ENCODE data around the gene DNMT3B. TPM values are rescaled to one million over a fixed set of nuclear protein-coding genes. Genes with fewer than 3 reads are reported as not detected.

DNMT3B gene
- total RNA-seq, 1 experiment from 2014 or later = 3.5 TPM

DNA sequence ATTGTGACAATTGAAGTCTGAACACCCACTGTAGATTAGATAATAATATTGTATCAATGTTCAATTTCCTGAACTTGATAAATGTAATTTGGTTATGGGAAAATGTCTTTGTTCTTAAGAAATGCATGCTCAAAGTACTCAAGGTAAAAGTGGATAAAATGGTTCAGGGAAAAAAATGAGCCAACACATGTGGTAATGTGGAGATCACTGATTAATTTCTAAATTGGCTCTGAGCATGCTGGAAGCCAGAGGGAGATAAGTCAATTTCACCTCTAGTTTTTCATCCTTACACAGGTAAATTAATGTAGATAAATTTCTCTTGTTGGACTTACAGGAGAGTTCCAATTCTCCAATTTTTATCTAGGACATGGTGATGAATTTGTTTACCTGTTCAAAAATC is 10.9 kb upstream of the DNMT3B start:
- no peaks in the 10 kb centered on the region for H3K27me3 ChIP-seq (ENCODE audit: control insufficient read depth, insufficient read depth, low read length)
- CTCF ChIA-PET = no interaction called here
- BruUV-seq (replicated peaks) = no TSS peak
- H3K36me3 ChIP-seq (ENCODE audit: control insufficient read depth, insufficient read depth, low read length) = no peaks in the 10 kb centered on the region
- H3K9me3 ChIP-seq (ENCODE audit: control insufficient read depth, insufficient read depth, low read depth, low read length) = no peaks in the 10 kb centered on the region
- in situ Hi-C loops (cut with HindIII; ENCODE audit: low pct_unique_long_range_greater_than_20kb, low sequenced_read_pairs) (no loop called here), intact Hi-C loops (cut with micrococcal nuclease; ENCODE audit: unreplicated experiment) (no loop called here)
- no peak for ATAC-seq
- H3K4me3 ChIP-seq (ENCODE audit: low read depth in 2 of 2, low read length in 2 of 2) = no peak overlapping the region
- H3K27ac ChIP-seq (ENCODE audit: low read length) = no peak overlapping the region
- POLR2A ChIA-PET = no interaction called here
- no peak for DNase-seq (ENCODE audit: low read depth, low spot score)
- H3K4me1 ChIP-seq (ENCODE audit: control insufficient read depth, insufficient read depth, low read length) = no peaks in the 10 kb centered on the region
- TF ChIP-seq, protein P1, sequence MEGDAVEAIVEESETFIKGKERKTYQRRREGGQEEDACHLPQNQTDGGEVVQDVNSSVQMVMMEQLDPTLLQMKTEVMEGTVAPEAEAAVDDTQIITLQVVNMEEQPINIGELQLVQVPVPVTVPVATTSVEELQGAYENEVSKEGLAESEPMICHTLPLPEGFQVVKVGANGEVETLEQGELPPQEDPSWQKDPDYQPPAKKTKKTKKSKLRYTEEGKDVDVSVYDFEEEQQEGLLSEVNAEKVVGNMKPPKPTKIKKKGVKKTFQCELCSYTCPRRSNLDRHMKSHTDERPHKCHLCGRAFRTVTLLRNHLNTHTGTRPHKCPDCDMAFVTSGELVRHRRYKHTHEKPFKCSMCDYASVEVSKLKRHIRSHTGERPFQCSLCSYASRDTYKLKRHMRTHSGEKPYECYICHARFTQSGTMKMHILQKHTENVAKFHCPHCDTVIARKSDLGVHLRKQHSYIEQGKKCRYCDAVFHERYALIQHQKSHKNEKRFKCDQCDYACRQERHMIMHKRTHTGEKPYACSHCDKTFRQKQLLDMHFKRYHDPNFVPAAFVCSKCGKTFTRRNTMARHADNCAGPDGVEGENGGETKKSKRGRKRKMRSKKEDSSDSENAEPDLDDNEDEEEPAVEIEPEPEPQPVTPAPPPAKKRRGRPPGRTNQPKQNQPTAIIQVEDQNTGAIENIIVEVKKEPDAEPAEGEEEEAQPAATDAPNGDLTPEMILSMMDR (IDR thresholded peaks at IDR 0.05) = no peak

DNA sequence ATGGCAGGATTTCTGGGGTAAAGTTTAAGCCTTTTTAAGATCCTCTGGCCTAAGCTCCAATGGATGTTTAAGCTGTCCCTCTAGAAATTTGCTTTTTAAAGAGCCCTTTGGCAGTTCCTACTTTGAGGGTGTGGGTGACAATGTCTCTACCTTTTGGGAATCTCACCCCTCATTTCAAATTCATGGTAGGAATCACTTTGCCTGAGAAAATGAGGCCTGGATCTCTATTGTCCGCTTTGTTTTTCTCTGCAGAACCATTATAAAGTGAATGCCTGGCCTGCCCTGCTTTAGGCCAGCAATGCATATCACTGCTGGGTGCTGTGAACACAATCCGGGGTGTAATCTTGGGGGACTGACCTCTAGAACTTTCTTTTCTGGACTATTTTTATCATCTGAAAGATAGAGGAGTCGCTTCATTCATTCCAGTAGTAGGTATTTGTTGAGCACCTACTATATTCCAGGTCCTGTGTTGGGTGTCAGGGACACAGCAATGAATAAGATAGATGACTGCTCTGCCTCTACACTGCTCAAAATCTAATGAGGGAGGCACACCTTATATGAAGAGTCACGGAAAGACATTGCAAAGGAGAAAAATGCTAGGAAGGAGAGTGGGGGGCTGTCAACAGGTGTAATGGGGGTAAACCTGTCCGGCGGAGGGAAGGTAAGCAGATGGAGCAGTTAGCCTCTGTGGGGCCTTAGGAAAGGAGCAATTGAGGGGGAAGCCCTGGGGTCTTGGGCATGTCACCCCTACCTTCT is 10.3 kb upstream of the DNMT3B start:
- Histone ChIP-seq H3K9me3 (ENCODE audit: control insufficient read depth, insufficient read depth, low read depth, low read length) (no peaks in the 10 kb centered on the region), H3K4me1 (ENCODE audit: control insufficient read depth, insufficient read depth, low read length) (no peaks in the 10 kb centered on the region), H3K27me3 (ENCODE audit: control insufficient read depth, insufficient read depth, low read length) (no peaks in the 10 kb centered on the region), H3K27ac (ENCODE audit: low read length) (no peak overlapping the region), H3K4me3 (ENCODE audit: low read depth in 2 of 2, low read length in 2 of 2) (no peak overlapping the region), H3K36me3 (ENCODE audit: control insufficient read depth, insufficient read depth, low read length) (no peaks in the 10 kb centered on the region)
- intact Hi-C loops (cut with micrococcal nuclease; ENCODE audit: unreplicated experiment) (no loop called here), in situ Hi-C loops (cut with HindIII; ENCODE audit: low pct_unique_long_range_greater_than_20kb, low sequenced_read_pairs) (no loop called here)
- ATAC-seq (no peak), DNase-seq (ENCODE audit: low read depth, low spot score) (no peak)
- TF ChIP-seq TCF7L2 (IDR thresholded peaks at IDR 0.05; ENCODE audit: low read depth, low read length) = no peak
- TF ChIP-seq, protein P1 (IDR thresholded peaks at IDR 0.05) = no peak
- no peak for TF ChIP-seq SIN3A (IDR thresholded peaks at IDR 0.05; ENCODE audit: borderline replicate concordance, insufficient read depth, low read depth, low read length)
- TF ChIP-seq, protein P2, sequence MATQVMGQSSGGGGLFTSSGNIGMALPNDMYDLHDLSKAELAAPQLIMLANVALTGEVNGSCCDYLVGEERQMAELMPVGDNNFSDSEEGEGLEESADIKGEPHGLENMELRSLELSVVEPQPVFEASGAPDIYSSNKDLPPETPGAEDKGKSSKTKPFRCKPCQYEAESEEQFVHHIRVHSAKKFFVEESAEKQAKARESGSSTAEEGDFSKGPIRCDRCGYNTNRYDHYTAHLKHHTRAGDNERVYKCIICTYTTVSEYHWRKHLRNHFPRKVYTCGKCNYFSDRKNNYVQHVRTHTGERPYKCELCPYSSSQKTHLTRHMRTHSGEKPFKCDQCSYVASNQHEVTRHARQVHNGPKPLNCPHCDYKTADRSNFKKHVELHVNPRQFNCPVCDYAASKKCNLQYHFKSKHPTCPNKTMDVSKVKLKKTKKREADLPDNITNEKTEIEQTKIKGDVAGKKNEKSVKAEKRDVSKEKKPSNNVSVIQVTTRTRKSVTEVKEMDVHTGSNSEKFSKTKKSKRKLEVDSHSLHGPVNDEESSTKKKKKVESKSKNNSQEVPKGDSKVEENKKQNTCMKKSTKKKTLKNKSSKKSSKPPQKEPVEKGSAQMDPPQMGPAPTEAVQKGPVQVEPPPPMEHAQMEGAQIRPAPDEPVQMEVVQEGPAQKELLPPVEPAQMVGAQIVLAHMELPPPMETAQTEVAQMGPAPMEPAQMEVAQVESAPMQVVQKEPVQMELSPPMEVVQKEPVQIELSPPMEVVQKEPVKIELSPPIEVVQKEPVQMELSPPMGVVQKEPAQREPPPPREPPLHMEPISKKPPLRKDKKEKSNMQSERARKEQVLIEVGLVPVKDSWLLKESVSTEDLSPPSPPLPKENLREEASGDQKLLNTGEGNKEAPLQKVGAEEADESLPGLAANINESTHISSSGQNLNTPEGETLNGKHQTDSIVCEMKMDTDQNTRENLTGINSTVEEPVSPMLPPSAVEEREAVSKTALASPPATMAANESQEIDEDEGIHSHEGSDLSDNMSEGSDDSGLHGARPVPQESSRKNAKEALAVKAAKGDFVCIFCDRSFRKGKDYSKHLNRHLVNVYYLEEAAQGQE (IDR thresholded peaks at IDR 0.05; ENCODE audit: insufficient read depth in 1 of 2, low read depth in 2 of 2, low read length in 1 of 2) = no peak
- no peak for TF ChIP-seq POLR2AphosphoS5 (IDR thresholded peaks at IDR 0.05; ENCODE audit: low read depth, low read length)
- BruUV-seq (replicated peaks) = no TSS peak
- POLR2A ChIA-PET = no interaction called here
- CTCF ChIA-PET = no interaction called here
